Endothelial cell of umbilical vein (primary cell): ENCODE measurements around the gene INSM2. TPM values are rescaled to one million over a fixed set of nuclear protein-coding genes. Genes with fewer than 3 reads are reported as not detected.

Experiments
- BruUV-seq: library from RNA; stranded (reverse); fragments of 400-500 nt; replicated peaks from 2 replicates; lab custom pipeline; 2021; lab: Mats Ljungman, UMichigan
- CTCF ChIA-PET: fragments of 300-600, 350-600 bp; sonication (Branson Sonifier 250); formaldehyde crosslinking; loops from one replicate; lab custom pipeline; 2021; ENCODE audit warnings: antibody characterized with exemption, inconsistent platforms; lab: Charles Lee
- POLR2A ChIA-PET: fragments of 300-600, 350-600 bp; sonication (Branson Sonifier 250); formaldehyde crosslinking; loops from one replicate; lab custom pipeline; 2021; ENCODE audit warnings: antibody characterized with exemption, inconsistent platforms; lab: Charles Lee
- DNase-seq: peaks from one replicate; pipeline ENCODE4 v3.0.0-alpha.2; 2011; ENCODE audit warnings: low read depth, low spot score
- FAIRE-seq: peaks from 2 replicates; lab custom pipeline; 2011; peaks lifted over from hg19 to GRCh38; lab: Jason Lieb, UNC
- H2AFZ ChIP-seq: 2 replicates; pipeline ENCODE4 v1.6.0; 2012; ENCODE audit warnings: low read depth, low read length, control low read depth, inconsistent platforms
- H3K27ac ChIP-seq: 2 replicates; pipeline ENCODE4 v1.5.1; 2011; ENCODE audit warnings: low read depth, mild to moderate bottlenecking, control low read depth, low read length, moderate library complexity; ENCODE audit not compliant: insufficient read depth
- H3K27me3 ChIP-seq, 2 experiments: 2 replicates each; pipeline versions ENCODE4 v1.6.0 to v1.6.1; 2011; ENCODE audit warnings: low read length in 2 of 2, mixed read lengths in 1 of 2; ENCODE audit not compliant: control insufficient read depth in 2 of 2, insufficient read depth in 2 of 2
- H3K36me3 ChIP-seq, 2 experiments: 2 replicates in 1 of 2; 3 replicates in 1 of 2; pipeline ENCODE4 v1.5.1; 2011; ENCODE audit warnings: low read length in 2 of 2, mild to moderate bottlenecking in 1 of 2, moderate library complexity in 1 of 2; ENCODE audit not compliant: control insufficient read depth in 2 of 2, insufficient read depth in 2 of 2; ENCODE audit errors: extremely low read depth in 1 of 2
- H3K4me1 ChIP-seq: 3 replicates; pipeline ENCODE4 v1.5.1; 2011; ENCODE audit warnings: mild to moderate bottlenecking, low read length; ENCODE audit not compliant: control insufficient read depth, insufficient read depth; ENCODE audit errors: extremely low read depth
- H3K4me2 ChIP-seq: 2 replicates; pipeline ENCODE4 v1.6.1; 2011; ENCODE audit warnings: low read length, control low read depth, mixed read lengths; ENCODE audit not compliant: insufficient read depth
- H3K4me3 ChIP-seq, 3 experiments: fragments of 200-600 bp in 1 of 3; sonication (generic), shearing (Covaris generic) in 1 of 3; replicated peaks in 1 of 3; 2 replicates each; pipeline ENCODE4 v1.5.1; 2011 to 2016; ENCODE audit warnings: control low read depth in 3 of 3, low read length in 3 of 3, mild to moderate bottlenecking in 2 of 3, inconsistent platforms in 1 of 3, low read depth in 1 of 3, moderate library complexity in 1 of 3; ENCODE audit not compliant: insufficient read depth in 1 of 3
- H3K79me2 ChIP-seq: 2 replicates; pipeline ENCODE4 v1.6.0; 2012; ENCODE audit warnings: low read length, inconsistent platforms; ENCODE audit not compliant: control insufficient read depth, insufficient read depth
- H3K9ac ChIP-seq: replicated peaks from 2 replicates; pipeline ENCODE3; 2011; ENCODE audit warnings: low read length, control low read depth; ENCODE audit not compliant: insufficient read depth; ENCODE audit errors: extremely low read depth
- H3K9me1 ChIP-seq: replicated peaks from 3 replicates; pipeline ENCODE4 v1.6.0; 2011; ENCODE audit warnings: mild to moderate bottlenecking, low read length; ENCODE audit not compliant: control insufficient read depth, insufficient read depth; ENCODE audit errors: extremely low read depth
- H3K9me3 ChIP-seq: replicated peaks from 2 replicates; pipeline ENCODE4 v1.5.1; 2012; ENCODE audit warnings: low read length, inconsistent platforms; ENCODE audit not compliant: control insufficient read depth, insufficient read depth
- H4K20me1 ChIP-seq: replicated peaks from 2 replicates; pipeline ENCODE3; 2011; ENCODE audit warnings: mild to moderate bottlenecking, low read length; ENCODE audit not compliant: control insufficient read depth, insufficient read depth; ENCODE audit errors: extremely low read depth
- EZH2 ChIP-seq: IDR thresholded peaks from 2 replicates; pipeline ENCODE4 v1.6.1; 2012; ENCODE audit warnings: borderline replicate concordance, low read depth, mild to moderate bottlenecking, moderate library complexity, low read length, inconsistent platforms; ENCODE audit not compliant: severe bottlenecking
- FOS ChIP-seq: IDR thresholded peaks from 2 replicates; pipeline ENCODE4 v1.6.1; 2011; ENCODE audit warnings: mild to moderate bottlenecking, low read length, moderate library complexity, borderline replicate concordance; ENCODE audit not compliant: insufficient read depth
- GATA2 ChIP-seq: IDR thresholded peaks from 2 replicates; pipeline ENCODE4 v1.7.0; 2011; ENCODE audit warnings: low read depth, mild to moderate bottlenecking, moderate library complexity, mixed read lengths, low read length; ENCODE audit not compliant: insufficient read length, insufficient read depth
- JUN ChIP-seq: IDR thresholded peaks from 2 replicates; pipeline ENCODE4 v1.6.1; 2011; ENCODE audit warnings: borderline replicate concordance, low read depth; ENCODE audit not compliant: insufficient read length, insufficient read depth
- MYC ChIP-seq: IDR thresholded peaks from one replicate; pipeline ENCODE4 v1.6.1; 2011; ENCODE audit warnings: mild to moderate bottlenecking, low read depth, low read length
- POLR2A ChIP-seq: IDR thresholded peaks from 2 replicates; pipeline ENCODE4 v1.6.1; 2012; ENCODE audit warnings: low read depth, mild to moderate bottlenecking, control low read depth, low read length
- POLR2AphosphoS5 ChIP-seq: IDR thresholded peaks from 2 replicates; pipeline ENCODE4 v1.6.1; 2012; ENCODE audit warnings: low read depth, mild to moderate bottlenecking, control low read depth, low read length, moderate library complexity; ENCODE audit not compliant: insufficient read depth
- dilution Hi-C: fragments of 300-500 bp; cut with MboI; formaldehyde crosslinking; loops from one replicate; pipeline ENCODE4 v1.15.0; 2019; ENCODE audit warnings: low sequenced_read_pairs; ENCODE audit not compliant: extremely low pct_ligation_motif_present
- intact Hi-C: fragments of 100-400 bp; cut with micrococcal nuclease; formaldehyde crosslinking; loops from one replicate; pipeline ENCODE4 v1.10.0; 2022
- polyA plus RNA-seq, 4 experiments: library from polyadenylated mRNA; depleted of rRNA in 3 of 4; stranded (reverse) in 3 of 4; unstranded in 1 of 4; fragments of >200 nt; gene quantifications; 2 replicates each; pipeline versions ENCODE4 v1.2.1 to v1.2.3, GENCODE V29; 2011 to 2012; ENCODE audit warnings: missing spikeins in 1 of 4
- total RNA-seq: library from RNA; stranded (reverse); gene quantifications from 2 replicates; pipeline ENCODE4 v1.2.3, GENCODE V29; 2021
- TF ChIP-seq, protein P1 (sequence below), 2 donors: IDR thresholded peaks; 1 replicate in 1 of 2; 2 replicates in 1 of 2; pipeline ENCODE4 v1.5.1; 2011; ENCODE audit warnings: low read length in 2 of 2, mild to moderate bottlenecking in 2 of 2, moderate library complexity in 2 of 2, control low read depth in 1 of 2, inconsistent platforms in 1 of 2, low read depth in 1 of 2; ENCODE audit not compliant: insufficient read depth in 1 of 2; ENCODE audit errors: extremely low read depth in 1 of 2
- TF ChIP-seq, protein P2 (sequence below): IDR thresholded peaks from 2 replicates; pipeline ENCODE4 v1.6.1; 2011; ENCODE audit not compliant: insufficient read depth, insufficient read length

INSM2 gene
- total and polyA plus RNA-seq, 2 donors (not counting 3 experiments of a cell fraction or from before 2014, with no cell fraction given), result not detected

GRCh38 chr14:35573911-35574310 is 39.9 kb downstream of the INSM2 start:
- dilution Hi-C loops, result no loop called here
- Histone ChIP-seq H2AFZ (no peak overlapping the region), H3K4me3 (no peak overlapping the region), H3K79me2 (no peaks in the 10 kb centered on the region), H3K9me1 (no peaks in the 10 kb centered on the region), H3K4me1 (no peaks in the 10 kb centered on the region), H3K9me3 (no peaks in the 10 kb centered on the region), H3K9ac (no peak overlapping the region), H4K20me1 (no peaks in the 10 kb centered on the region), H3K27ac (no peak overlapping the region), H3K4me2 (no peak overlapping the region), H3K36me3 (no peaks in the 10 kb centered on the region), H3K27me3 (no peaks in the 10 kb centered on the region)
- ChIA-PET CTCF (interaction anchor here (1.1 to 1.2 kb wide), 2 partner anchors 134 to 152 kb away, joined by 3 read pairs; no protein-coding TSS in a partner anchor), POLR2A (no interaction called here)
- intact Hi-C loops, result no loop called here
- no peak for TF ChIP-seq FOS
- TF ChIP-seq GATA2, result no peak
- TF ChIP-seq, protein P1, sequence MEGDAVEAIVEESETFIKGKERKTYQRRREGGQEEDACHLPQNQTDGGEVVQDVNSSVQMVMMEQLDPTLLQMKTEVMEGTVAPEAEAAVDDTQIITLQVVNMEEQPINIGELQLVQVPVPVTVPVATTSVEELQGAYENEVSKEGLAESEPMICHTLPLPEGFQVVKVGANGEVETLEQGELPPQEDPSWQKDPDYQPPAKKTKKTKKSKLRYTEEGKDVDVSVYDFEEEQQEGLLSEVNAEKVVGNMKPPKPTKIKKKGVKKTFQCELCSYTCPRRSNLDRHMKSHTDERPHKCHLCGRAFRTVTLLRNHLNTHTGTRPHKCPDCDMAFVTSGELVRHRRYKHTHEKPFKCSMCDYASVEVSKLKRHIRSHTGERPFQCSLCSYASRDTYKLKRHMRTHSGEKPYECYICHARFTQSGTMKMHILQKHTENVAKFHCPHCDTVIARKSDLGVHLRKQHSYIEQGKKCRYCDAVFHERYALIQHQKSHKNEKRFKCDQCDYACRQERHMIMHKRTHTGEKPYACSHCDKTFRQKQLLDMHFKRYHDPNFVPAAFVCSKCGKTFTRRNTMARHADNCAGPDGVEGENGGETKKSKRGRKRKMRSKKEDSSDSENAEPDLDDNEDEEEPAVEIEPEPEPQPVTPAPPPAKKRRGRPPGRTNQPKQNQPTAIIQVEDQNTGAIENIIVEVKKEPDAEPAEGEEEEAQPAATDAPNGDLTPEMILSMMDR (IDR thresholded peaks at IDR 0.05; ENCODE audit: extremely low read depth in 1 of 2, insufficient read depth in 1 of 2, low read depth in 1 of 2, low read length in 2 of 2), result no peak
- TF ChIP-seq POLR2AphosphoS5, result no peak
- no peak for TF ChIP-seq MYC
- TF ChIP-seq POLR2A, result no peak
- TF ChIP-seq JUN, result no peak
- TF ChIP-seq EZH2, result no peak
- TF ChIP-seq, protein P2, sequence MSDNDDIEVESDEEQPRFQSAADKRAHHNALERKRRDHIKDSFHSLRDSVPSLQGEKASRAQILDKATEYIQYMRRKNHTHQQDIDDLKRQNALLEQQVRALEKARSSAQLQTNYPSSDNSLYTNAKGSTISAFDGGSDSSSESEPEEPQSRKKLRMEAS, result no peak
- BruUV-seq, result no TSS peak
- FAIRE-seq (no peak), DNase-seq (no peak)
